Trophoblast cell (in vitro differentiated cells and primary cell): Measurements from ENCODE around the gene FCHO1.
"Not testable (repeated sequence)": the region's sequence is repeated elsewhere in the genome, so short reads cannot be mapped to it uniquely, and the experiment has no call there.

Source experiments
- DNase-seq, 2 donors: peaks; one replicate each; pipeline ENCODE4 v3.0.0-alpha.2; 2016
- H2AFZ ChIP-seq: 2 replicates; pipeline ENCODE4 v1.6.1; 2013; ENCODE audit warnings: low read length, moderate library complexity, mild to moderate bottlenecking; ENCODE audit not compliant: insufficient read depth, poor library complexity
- H2AK5ac ChIP-seq: 2 replicates; pipeline ENCODE4 v1.6.1; 2013; ENCODE audit warnings: mild to moderate bottlenecking, low read length
- H2BK120ac ChIP-seq: 2 replicates; pipeline ENCODE4 v1.6.1; 2013; ENCODE audit warnings: low read length, mild to moderate bottlenecking, moderate library complexity; ENCODE audit not compliant: insufficient read depth, poor library complexity
- H2BK12ac ChIP-seq: 2 replicates; pipeline ENCODE4 v1.6.1; 2013; ENCODE audit warnings: mild to moderate bottlenecking, low read length, moderate library complexity
- H2BK5ac ChIP-seq: 2 replicates; pipeline ENCODE4 v1.6.1; 2013; ENCODE audit warnings: low read length, low read depth, moderate library complexity, mild to moderate bottlenecking; ENCODE audit not compliant: poor library complexity
- H3K14ac ChIP-seq: 2 replicates; pipeline ENCODE4 v1.6.1; 2013; ENCODE audit warnings: mild to moderate bottlenecking, low read length
- H3K18ac ChIP-seq: 2 replicates; pipeline ENCODE4 v1.6.1; 2013; ENCODE audit warnings: mild to moderate bottlenecking, low read length
- H3K23ac ChIP-seq: 2 replicates; pipeline ENCODE4 v1.6.1; 2013; ENCODE audit warnings: low read length
- H3K27ac ChIP-seq: 2 replicates; pipeline ENCODE4 v1.5.1; 2013; ENCODE audit warnings: low read depth, mild to moderate bottlenecking, inconsistent platforms, low read length, moderate library complexity
- H3K27me3 ChIP-seq: 2 replicates; pipeline ENCODE4 v1.6.1; 2013; ENCODE audit warnings: inconsistent platforms, mild to moderate bottlenecking, low read length, moderate library complexity; ENCODE audit not compliant: insufficient read depth
- H3K36me3 ChIP-seq, 2 experiments: 1 replicate in 1 of 2; 2 replicates in 1 of 2; pipeline ENCODE4 v1.6.1; 2013; ENCODE audit warnings: low read length in 2 of 2, mild to moderate bottlenecking in 2 of 2, moderate library complexity in 1 of 2; ENCODE audit not compliant: insufficient read depth in 2 of 2, control insufficient read depth in 1 of 2
- H3K4ac ChIP-seq: 2 replicates; pipeline ENCODE4 v1.6.1; 2013; ENCODE audit warnings: low read depth, mild to moderate bottlenecking, low read length, moderate library complexity
- H3K4me1 ChIP-seq, 2 experiments: 1 replicate in 1 of 2; 2 replicates in 1 of 2; pipeline ENCODE4 v1.6.1; 2013; ENCODE audit warnings: low read length in 2 of 2, mild to moderate bottlenecking in 2 of 2, moderate library complexity in 1 of 2; ENCODE audit not compliant: insufficient read depth in 2 of 2, control insufficient read depth in 1 of 2
- H3K4me2 ChIP-seq: 2 replicates; pipeline ENCODE4 v1.6.1; 2013; ENCODE audit warnings: inconsistent platforms, mild to moderate bottlenecking, low read length, moderate library complexity
- H3K4me3 ChIP-seq: 2 replicates; pipeline ENCODE4 v1.5.1; 2013; ENCODE audit warnings: mild to moderate bottlenecking, low read depth, low read length, inconsistent platforms
- H3K79me1 ChIP-seq: one replicate; pipeline ENCODE4 v1.6.1; 2013; ENCODE audit warnings: low read length
- H3K79me2 ChIP-seq: 2 replicates; pipeline ENCODE4 v1.6.1; 2013; ENCODE audit warnings: low read length, mild to moderate bottlenecking; ENCODE audit not compliant: control insufficient read depth, insufficient read depth, poor library complexity
- H3K9ac ChIP-seq: 2 replicates; pipeline ENCODE4 v1.6.1; 2013; ENCODE audit warnings: mild to moderate bottlenecking, low read length
- H3K9me3 ChIP-seq: 2 replicates; pipeline ENCODE4 v1.6.1; 2013; ENCODE audit warnings: low read depth, mild to moderate bottlenecking, control low read depth, inconsistent platforms, low read length; ENCODE audit not compliant: insufficient read depth
- H4K12ac ChIP-seq: 2 replicates; pipeline ENCODE4 v1.6.1; 2013; ENCODE audit warnings: low read depth, mild to moderate bottlenecking, low read length, moderate library complexity
- H4K8ac ChIP-seq: 2 replicates; pipeline ENCODE4 v1.6.1; 2013; ENCODE audit warnings: low read depth, mild to moderate bottlenecking, low read length, moderate library complexity
- H4K91ac ChIP-seq: one replicate; pipeline ENCODE4 v1.6.1; 2013; ENCODE audit warnings: low read depth, mild to moderate bottlenecking, low read length, moderate library complexity
- WGBS: extraction: QIAGEN DNeasy Blood & Tissue Kit; methylation state at CpG from one replicate; pipeline ENCODE4 v1.1.7; 2013; ENCODE audit warnings: missing lambda C conversion rate; ENCODE audit not compliant: insufficient read length, insufficient coverage; ENCODE audit errors: extremely low coverage; 5-methylcytosine and 5-hydroxymethylcytosine counted together

FCHO1 gene

GRCh38 chr19:17798599-17798998 lies 47.3 kb downstream of the FCHO1 start:
- H2AFZ ChIP-seq, H3K4ac ChIP-seq, H3K4me2 ChIP-seq, H3K18ac ChIP-seq, H4K12ac ChIP-seq, H3K36me3 ChIP-seq, H3K14ac ChIP-seq, H4K91ac ChIP-seq, H4K8ac ChIP-seq, H3K27ac ChIP-seq, H3K79me2 ChIP-seq, H3K23ac ChIP-seq, H3K9ac ChIP-seq, H3K79me1 ChIP-seq, H3K4me3 ChIP-seq, H2AK5ac ChIP-seq, DNase-seq, H2BK120ac ChIP-seq, H2BK5ac ChIP-seq, H2BK12ac ChIP-seq: not testable (repeated sequence)
- Histone ChIP-seq H3K4me1 (peaks cover 0 to 11% of the 10 kb centered on the region in 2 experiments), H3K9me3 (peaks cover 16% of the 10 kb centered on the region), H3K27me3 (peaks cover 14% of the 10 kb centered on the region)
- WGBS = no CpG with 5 or more reads among the region's 3 CpGs

- H3K9me3 ChIP-seq = peaks cover 8% of the 10 kb centered on the region
- H3K4ac ChIP-seq = no peak overlapping the region
- no peak overlapping the region for H3K9ac ChIP-seq
- H3K23ac ChIP-seq = no peak overlapping the region
- no peaks in the 10 kb centered on the region for H3K27me3 ChIP-seq
- H3K14ac ChIP-seq = no peak overlapping the region
- H4K8ac ChIP-seq = no peak overlapping the region
- H3K4me3 ChIP-seq = no peak overlapping the region
- H3K4me2 ChIP-seq = no peak overlapping the region
- H2AK5ac ChIP-seq = no peak overlapping the region
- H3K79me1 ChIP-seq = no peaks in the 10 kb centered on the region
- H2BK5ac ChIP-seq = no peak overlapping the region
- peaks cover 0 to 1% of the 10 kb centered on the region in 2 experiments for H3K4me1 ChIP-seq
- H3K36me3 ChIP-seq = no peaks in the 10 kb centered on the region
- no peak overlapping the region for H2BK120ac ChIP-seq
- no peak overlapping the region for H3K18ac ChIP-seq
- H3K79me2 ChIP-seq = no peaks in the 10 kb centered on the region
- H2BK12ac ChIP-seq = no peak overlapping the region
- no peak overlapping the region for H4K91ac ChIP-seq
- H3K27ac ChIP-seq = no peak overlapping the region
- H4K12ac ChIP-seq = no peak overlapping the region
- no CpG with 5 or more reads among the region's 12 CpGs for WGBS
- H2AFZ ChIP-seq = no peak overlapping the region
- DNase-seq = no peak
Measured at GRCh38 chr19:17802137-17802858, 51.0 kb downstream of the FCHO1 start.

- Histone ChIP-seq H3K27me3 (no peaks in the 10 kb centered on the region), H4K12ac (no peak overlapping the region), H3K27ac (no peak overlapping the region), H3K9ac (no peak overlapping the region), H2AFZ (no peak overlapping the region), H3K36me3 (no peaks in the 10 kb centered on the region), H3K4me3 (no peak overlapping the region), H2BK5ac (no peak overlapping the region), H2BK12ac (no peak overlapping the region), H3K18ac (no peak overlapping the region), H2BK120ac (no peak overlapping the region), H3K9me3 (peaks cover 4% of the 10 kb centered on the region), H3K14ac (no peak overlapping the region), H4K8ac (no peak overlapping the region), H3K4me1 (no peaks in the 10 kb centered on the region), H3K23ac (no peak overlapping the region), H3K4me2 (no peak overlapping the region), H3K79me2 (no peaks in the 10 kb centered on the region), H3K79me1 (no peaks in the 10 kb centered on the region), H2AK5ac (no peak overlapping the region), H4K91ac (no peak overlapping the region), H3K4ac (no peak overlapping the region)
- DNase-seq = no peak
- WGBS = no CpG with 5 or more reads among the region's 14 CpGs
Measured at GRCh38 chr19:17803264-17803896, 52.1 kb downstream of the FCHO1 start.

- H3K18ac ChIP-seq = no peak overlapping the region
- no peak overlapping the region for H2AFZ ChIP-seq
- H2AK5ac ChIP-seq = no peak overlapping the region
- no peak overlapping the region for H2BK5ac ChIP-seq
- no peaks in the 10 kb centered on the region for H3K4me1 ChIP-seq
- no peaks in the 10 kb centered on the region for H3K79me2 ChIP-seq
- H3K9me3 ChIP-seq = peaks cover 4% of the 10 kb centered on the region
- H4K12ac ChIP-seq = no peak overlapping the region
- no peak overlapping the region for H2BK120ac ChIP-seq
- no peak overlapping the region for H4K91ac ChIP-seq
- no peak overlapping the region for H3K4ac ChIP-seq
- WGBS = no CpG with 5 or more reads among the region's 4 CpGs
- no peak overlapping the region for H3K23ac ChIP-seq
- no peak overlapping the region for H3K4me3 ChIP-seq
- no peak overlapping the region for H3K14ac ChIP-seq
- no peak for DNase-seq
- no peaks in the 10 kb centered on the region for H3K27me3 ChIP-seq
- H3K9ac ChIP-seq = no peak overlapping the region
- no peak overlapping the region for H3K27ac ChIP-seq
- H4K8ac ChIP-seq = no peak overlapping the region
- no peaks in the 10 kb centered on the region for H3K79me1 ChIP-seq
- no peaks in the 10 kb centered on the region for H3K36me3 ChIP-seq
- H2BK12ac ChIP-seq = no peak overlapping the region
- H3K4me2 ChIP-seq = no peak overlapping the region
Measured at GRCh38 chr19:17805427-17805826, 54.1 kb downstream of the FCHO1 start.
